ENCODE measurements around the gene SERTM1.

GRCh38 chr13:36666477-36667229 is 7.2 kb upstream of the SERTM1 start:
- TF ChIP-seq CTCF (IDR thresholded peaks at IDR 0.05) (no peak), POLR2A (IDR thresholded peaks at IDR 0.05) (no peak)

All from heart left ventricle (tissue), 13 donors.